Trophoblast cell (in vitro differentiated cells and primary cell): ENCODE data around the gene OXT.
"Not testable (repeated sequence)": the region's sequence is repeated elsewhere in the genome, so short reads cannot be mapped to it uniquely, and the experiment has no call there.

ENCODE experiments used
- DNase-seq, 2 donors: peaks; one replicate each; pipeline ENCODE4 v3.0.0-alpha.2; 2016
- H2AFZ ChIP-seq: 2 replicates; pipeline ENCODE4 v1.6.1; 2013; ENCODE audit warnings: low read length, moderate library complexity, mild to moderate bottlenecking; ENCODE audit not compliant: insufficient read depth, poor library complexity
- H2AK5ac ChIP-seq: 2 replicates; pipeline ENCODE4 v1.6.1; 2013; ENCODE audit warnings: mild to moderate bottlenecking, low read length
- H2BK120ac ChIP-seq: 2 replicates; pipeline ENCODE4 v1.6.1; 2013; ENCODE audit warnings: low read length, mild to moderate bottlenecking, moderate library complexity; ENCODE audit not compliant: insufficient read depth, poor library complexity
- H2BK12ac ChIP-seq: 2 replicates; pipeline ENCODE4 v1.6.1; 2013; ENCODE audit warnings: mild to moderate bottlenecking, low read length, moderate library complexity
- H2BK5ac ChIP-seq: 2 replicates; pipeline ENCODE4 v1.6.1; 2013; ENCODE audit warnings: low read length, low read depth, moderate library complexity, mild to moderate bottlenecking; ENCODE audit not compliant: poor library complexity
- H3K14ac ChIP-seq: 2 replicates; pipeline ENCODE4 v1.6.1; 2013; ENCODE audit warnings: mild to moderate bottlenecking, low read length
- H3K18ac ChIP-seq: 2 replicates; pipeline ENCODE4 v1.6.1; 2013; ENCODE audit warnings: mild to moderate bottlenecking, low read length
- H3K23ac ChIP-seq: 2 replicates; pipeline ENCODE4 v1.6.1; 2013; ENCODE audit warnings: low read length
- H3K27ac ChIP-seq: 2 replicates; pipeline ENCODE4 v1.5.1; 2013; ENCODE audit warnings: low read depth, mild to moderate bottlenecking, inconsistent platforms, low read length, moderate library complexity
- H3K27me3 ChIP-seq: 2 replicates; pipeline ENCODE4 v1.6.1; 2013; ENCODE audit warnings: inconsistent platforms, mild to moderate bottlenecking, low read length, moderate library complexity; ENCODE audit not compliant: insufficient read depth
- H3K36me3 ChIP-seq, 2 experiments: 1 replicate in 1 of 2; 2 replicates in 1 of 2; pipeline ENCODE4 v1.6.1; 2013; ENCODE audit warnings: low read length in 2 of 2, mild to moderate bottlenecking in 2 of 2, moderate library complexity in 1 of 2; ENCODE audit not compliant: insufficient read depth in 2 of 2, control insufficient read depth in 1 of 2
- H3K4ac ChIP-seq: 2 replicates; pipeline ENCODE4 v1.6.1; 2013; ENCODE audit warnings: low read depth, mild to moderate bottlenecking, low read length, moderate library complexity
- H3K4me1 ChIP-seq, 2 experiments: 1 replicate in 1 of 2; 2 replicates in 1 of 2; pipeline ENCODE4 v1.6.1; 2013; ENCODE audit warnings: low read length in 2 of 2, mild to moderate bottlenecking in 2 of 2, moderate library complexity in 1 of 2; ENCODE audit not compliant: insufficient read depth in 2 of 2, control insufficient read depth in 1 of 2
- H3K4me2 ChIP-seq: 2 replicates; pipeline ENCODE4 v1.6.1; 2013; ENCODE audit warnings: inconsistent platforms, mild to moderate bottlenecking, low read length, moderate library complexity
- H3K4me3 ChIP-seq: 2 replicates; pipeline ENCODE4 v1.5.1; 2013; ENCODE audit warnings: mild to moderate bottlenecking, low read depth, low read length, inconsistent platforms
- H3K79me1 ChIP-seq: one replicate; pipeline ENCODE4 v1.6.1; 2013; ENCODE audit warnings: low read length
- H3K79me2 ChIP-seq: 2 replicates; pipeline ENCODE4 v1.6.1; 2013; ENCODE audit warnings: low read length, mild to moderate bottlenecking; ENCODE audit not compliant: control insufficient read depth, insufficient read depth, poor library complexity
- H3K9ac ChIP-seq: 2 replicates; pipeline ENCODE4 v1.6.1; 2013; ENCODE audit warnings: mild to moderate bottlenecking, low read length
- H3K9me3 ChIP-seq: 2 replicates; pipeline ENCODE4 v1.6.1; 2013; ENCODE audit warnings: low read depth, mild to moderate bottlenecking, control low read depth, inconsistent platforms, low read length; ENCODE audit not compliant: insufficient read depth
- H4K12ac ChIP-seq: 2 replicates; pipeline ENCODE4 v1.6.1; 2013; ENCODE audit warnings: low read depth, mild to moderate bottlenecking, low read length, moderate library complexity
- H4K8ac ChIP-seq: 2 replicates; pipeline ENCODE4 v1.6.1; 2013; ENCODE audit warnings: low read depth, mild to moderate bottlenecking, low read length, moderate library complexity
- H4K91ac ChIP-seq: one replicate; pipeline ENCODE4 v1.6.1; 2013; ENCODE audit warnings: low read depth, mild to moderate bottlenecking, low read length, moderate library complexity
- WGBS: extraction: QIAGEN DNeasy Blood & Tissue Kit; methylation state at CpG from one replicate; pipeline ENCODE4 v1.1.7; 2013; ENCODE audit warnings: missing lambda C conversion rate; ENCODE audit not compliant: insufficient read length, insufficient coverage; ENCODE audit errors: extremely low coverage; 5-methylcytosine and 5-hydroxymethylcytosine counted together

The OXT gene

DNA sequence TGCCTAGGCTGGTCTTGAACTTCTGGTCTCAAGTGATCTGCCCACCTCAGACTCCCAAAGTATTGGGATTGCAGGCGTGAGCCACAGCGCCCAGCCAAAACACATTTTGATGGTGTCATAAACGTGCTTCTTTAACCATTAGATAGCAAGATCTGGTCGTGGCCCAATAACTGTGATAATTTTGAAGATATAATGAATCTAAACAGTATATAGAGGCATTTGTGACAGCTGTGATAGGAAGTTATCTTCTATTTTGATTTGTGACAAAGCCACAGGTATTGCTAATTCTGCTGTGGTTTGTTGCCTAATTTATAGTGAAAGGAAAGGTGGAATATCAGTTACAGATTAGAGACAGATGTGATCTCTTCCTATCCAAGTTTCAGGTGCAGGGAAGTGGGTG is 695 bp upstream of the OXT start:
- Histone ChIP-seq H3K36me3 (no peaks in the 10 kb centered on the region), H3K79me2 (no peaks in the 10 kb centered on the region), H3K18ac (no peak overlapping the region), H3K4me1 (peaks cover 0 to 3% of the 10 kb centered on the region in 2 experiments), H2AK5ac (no peak overlapping the region), H4K12ac (no peak overlapping the region), H3K79me1 (no peaks in the 10 kb centered on the region), H3K14ac (no peak overlapping the region), H4K8ac (no peak overlapping the region), H2AFZ (no peak overlapping the region), H3K9me3 (peaks cover 10% of the 10 kb centered on the region), H3K4ac (no peak overlapping the region), H3K4me2 (no peak overlapping the region), H4K91ac (no peak overlapping the region), H3K27ac (no peak overlapping the region), H2BK5ac (no peak overlapping the region), H3K27me3 (peaks cover 19% of the 10 kb centered on the region), H3K23ac (no peak overlapping the region), H3K9ac (no peak overlapping the region), H3K4me3 (no peak overlapping the region), H2BK120ac (no peak overlapping the region), H2BK12ac (no peak overlapping the region)
- no peak for DNase-seq
- no CpG with 5 or more reads among the region's 4 CpGs for WGBS

DNA sequence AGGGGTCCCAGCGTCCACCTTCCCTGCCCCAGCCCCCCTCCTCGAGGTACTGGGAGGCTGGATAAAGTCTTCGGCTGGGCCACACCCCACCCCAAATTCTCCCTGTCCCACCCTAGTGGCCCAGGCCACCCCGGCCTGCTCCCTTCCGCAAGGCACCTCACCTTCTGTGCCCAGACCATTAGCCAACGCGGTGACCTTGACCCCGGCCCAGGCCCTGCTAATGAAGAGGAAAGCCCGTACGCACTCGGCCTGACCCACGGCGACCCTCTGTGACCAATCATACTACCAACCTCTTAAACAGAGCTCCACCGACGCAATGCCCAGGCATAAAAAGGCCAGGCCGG is 182 bp upstream of the OXT start:
- Histone ChIP-seq H3K18ac (no peak overlapping the region), H4K12ac (no peak overlapping the region)

DNA sequence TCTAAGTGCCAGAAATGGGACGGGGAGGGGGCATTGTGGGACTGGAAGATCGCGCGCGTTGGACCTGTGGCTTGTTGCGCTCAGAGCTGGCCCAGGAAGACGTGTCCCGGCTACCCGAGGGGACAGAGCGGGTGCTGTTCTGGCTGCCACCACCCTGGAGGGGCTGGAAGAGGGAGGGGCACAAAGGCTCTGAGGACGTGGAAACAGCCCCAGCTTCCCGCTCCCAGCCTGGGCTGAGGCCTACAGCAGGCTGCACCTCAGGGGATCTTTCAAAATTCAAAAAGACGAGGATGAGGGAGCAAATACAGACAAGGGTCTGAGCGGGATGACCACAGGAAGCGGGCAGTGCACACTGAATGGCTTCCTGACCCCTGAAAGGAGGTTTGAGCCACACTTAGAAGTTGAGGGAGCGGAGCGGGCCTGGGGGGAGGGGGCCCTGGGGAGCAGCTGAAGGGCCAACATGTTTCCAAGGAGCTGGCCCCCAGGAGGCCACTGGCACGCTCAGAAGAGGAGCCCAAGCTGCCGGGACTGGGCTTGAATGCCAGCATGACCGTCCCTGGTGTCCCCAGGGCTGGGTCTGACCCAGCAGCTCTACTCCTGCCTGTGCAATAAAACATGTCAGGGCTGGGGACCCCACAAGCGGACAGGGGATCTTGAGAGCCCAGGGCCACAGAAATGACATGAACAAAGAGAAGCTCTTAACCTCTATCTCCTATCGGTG is 1.3 kb downstream of the OXT start:
- Histone ChIP-seq H2AFZ (no peak overlapping the region), H3K79me2 (no peaks in the 10 kb centered on the region), H2BK120ac (no peak overlapping the region), H2BK12ac (no peak overlapping the region), H3K4me1 (peaks cover 0 to 3% of the 10 kb centered on the region in 2 experiments), H3K79me1 (no peaks in the 10 kb centered on the region), H3K23ac (no peak overlapping the region), H3K27ac (no peak overlapping the region), H3K4ac (no peak overlapping the region), H3K4me3 (no peak overlapping the region), H3K14ac (no peak overlapping the region), H4K8ac (no peak overlapping the region), H2BK5ac (no peak overlapping the region), H3K9me3 (peaks cover 10% of the 10 kb centered on the region), H4K91ac (no peak overlapping the region), H3K9ac (no peak overlapping the region), H2AK5ac (no peak overlapping the region), H3K18ac (no peak overlapping the region), H3K4me2 (peak overlapping the region; percentile 46), H3K36me3 (no peaks in the 10 kb centered on the region), H3K27me3 (peaks cover 19% of the 10 kb centered on the region), H4K12ac (no peak overlapping the region)
- WGBS = no CpG with 5 or more reads among the region's 22 CpGs
- DNase-seq = no peak

More for the DNA sequence above, 182 bp upstream of the OXT start:
- H3K79me2 ChIP-seq = no peaks in the 10 kb centered on the region
- no peak overlapping the region for H4K91ac ChIP-seq
- peaks cover 0 to 3% of the 10 kb centered on the region in 2 experiments for H3K4me1 ChIP-seq
- DNase-seq = no peak
- H3K4me2 ChIP-seq = no peak overlapping the region
- no peak overlapping the region for H2AFZ ChIP-seq
- H2BK12ac ChIP-seq = no peak overlapping the region
- no peak overlapping the region for H3K4ac ChIP-seq
- no peak overlapping the region for H2AK5ac ChIP-seq
- WGBS = no CpG with 5 or more reads among the region's 16 CpGs
- no peak overlapping the region for H4K8ac ChIP-seq
- H3K79me1 ChIP-seq = no peaks in the 10 kb centered on the region
- H3K4me3 ChIP-seq = no peak overlapping the region
- H3K27me3 ChIP-seq = peaks cover 19% of the 10 kb centered on the region
- H2BK5ac ChIP-seq = no peak overlapping the region
- H2BK120ac ChIP-seq = no peak overlapping the region
- no peak overlapping the region for H3K14ac ChIP-seq
- H3K27ac ChIP-seq = no peak overlapping the region
- peaks cover 10% of the 10 kb centered on the region for H3K9me3 ChIP-seq
- H3K23ac ChIP-seq = no peak overlapping the region
- H3K36me3 ChIP-seq = no peaks in the 10 kb centered on the region
- no peak overlapping the region for H3K9ac ChIP-seq

DNA sequence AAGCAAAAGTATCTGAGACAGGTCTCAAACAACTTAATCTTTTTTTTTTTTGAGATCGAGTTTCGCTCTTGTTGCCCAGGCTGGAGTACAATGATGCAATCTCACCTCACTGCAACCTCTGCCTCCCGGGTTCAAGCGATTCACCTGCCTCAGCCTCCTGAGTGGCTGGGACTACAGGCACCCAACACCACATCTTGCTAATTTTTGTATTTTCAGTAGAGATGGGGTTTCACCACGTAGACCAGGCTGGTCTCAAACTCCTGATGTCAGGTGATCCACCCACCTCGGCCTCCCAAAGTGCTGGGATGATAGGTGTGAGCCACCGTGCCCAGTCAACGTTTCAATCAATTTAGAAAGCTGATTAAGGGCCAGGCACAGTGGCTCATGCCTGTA is 1.8 kb downstream of the OXT start:
- not testable (repeated sequence) for DNase-seq, H3K27ac ChIP-seq, H3K23ac ChIP-seq, H3K18ac ChIP-seq, H2BK120ac ChIP-seq, H3K4me3 ChIP-seq, H3K4me2 ChIP-seq, H2BK12ac ChIP-seq, H4K91ac ChIP-seq, H3K9me3 ChIP-seq, H2BK5ac ChIP-seq, H3K14ac ChIP-seq, H4K12ac ChIP-seq, H3K79me2 ChIP-seq, H4K8ac ChIP-seq, H2AK5ac ChIP-seq, H3K9ac ChIP-seq, H3K4ac ChIP-seq, H3K4me1 ChIP-seq, H3K79me1 ChIP-seq, H2AFZ ChIP-seq, H3K36me3 ChIP-seq
- H3K27me3 ChIP-seq = peaks cover 19% of the 10 kb centered on the region
- WGBS = no CpG with 5 or more reads among the region's 8 CpGs
